Measurements from ENCODE around the gene KCTD7. TPM values are rescaled to one million over a fixed set of nuclear protein-coding genes. Genes with fewer than 3 reads are reported as not detected.
"Not testable (repeated sequence)": the region's sequence is repeated elsewhere in the genome, so short reads cannot be mapped to it uniquely, and the experiment has no call there.

Gene KCTD7
- total RNA-seq, 1 donor from 2014 or later: 19.7 TPM

GRCh38 chr7:66653719-66654274 is 25.1 kb downstream of the KCTD7 start:
- not testable (repeated sequence) for DNase-seq (ENCODE audit: low read depth)

GRCh38 chr7:66654275-66655112 is 25.8 kb downstream of the KCTD7 start:
- DNase-seq (ENCODE audit: low read depth): peak; percentile 100

- DNase-seq (ENCODE audit: low read depth): peak; percentile 82
Measured at GRCh38 chr7:66655113-66655806, 26.6 kb downstream of the KCTD7 start.

GRCh38 chr7:66655826-66656485 is 27.3 kb downstream of the KCTD7 start:
- peak; percentile 29 for DNase-seq (ENCODE audit: low read depth)

- no peak for DNase-seq (ENCODE audit: low read depth)
Measured at GRCh38 chr7:66657798-66658197, 29.1 kb downstream of the KCTD7 start.

- no peak for DNase-seq (ENCODE audit: low read depth)
Measured at GRCh38 chr7:66662646-66663264, 34.1 kb downstream of the KCTD7 start.

- no peak for DNase-seq (ENCODE audit: low read depth)
Measured at GRCh38 chr7:66664590-66665293, 36.1 kb downstream of the KCTD7 start.

- DNase-seq (ENCODE audit: low read depth): no peak
Measured at GRCh38 chr7:66666313-66666952, 37.8 kb downstream of the KCTD7 start.

GRCh38 chr7:66667023-66667728 is 38.5 kb downstream of the KCTD7 start:
- no peak for DNase-seq (ENCODE audit: low read depth)

GRCh38 chr7:66668112-66668511 is 39.4 kb downstream of the KCTD7 start:
- DNase-seq (ENCODE audit: low read depth): no peak

- no peak for DNase-seq (ENCODE audit: low read depth)
Measured at GRCh38 chr7:66668677-66669076, 40.0 kb downstream of the KCTD7 start.

- no peak for DNase-seq (ENCODE audit: low read depth)
Measured at GRCh38 chr7:66669088-66669487, 40.4 kb downstream of the KCTD7 start.

GRCh38 chr7:66669496-66669895 is 40.8 kb downstream of the KCTD7 start:
- no peak for DNase-seq (ENCODE audit: low read depth)

GRCh38 chr7:66671034-66671433 is 42.4 kb downstream of the KCTD7 start:
- DNase-seq (ENCODE audit: low read depth): no peak

- DNase-seq (ENCODE audit: low read depth): not testable (repeated sequence)
Measured at GRCh38 chr7:66671486-66671885, 42.8 kb downstream of the KCTD7 start.

GRCh38 chr7:66672432-66673123 is 43.9 kb downstream of the KCTD7 start:
- not testable (repeated sequence) for DNase-seq (ENCODE audit: low read depth)

- not testable (repeated sequence) for DNase-seq (ENCODE audit: low read depth)
Measured at GRCh38 chr7:66673124-66673640, 44.5 kb downstream of the KCTD7 start.

- DNase-seq (ENCODE audit: low read depth): no peak
Measured at GRCh38 chr7:66679633-66680244, 51.1 kb downstream of the KCTD7 start.

Data from myocyte (in vitro differentiated cells).